ENCODE measurements around the gene ID3. TPM values are rescaled to one million over a fixed set of nuclear protein-coding genes. Genes with fewer than 3 reads are reported as not detected.
A peak's percentile ranks its signal among the peaks of the same experiment; 100 is the strongest.

The ID3 gene
- total and polyA plus RNA-seq, 8 donors = 79.4 to 1,101 (median 129) TPM

DNA sequence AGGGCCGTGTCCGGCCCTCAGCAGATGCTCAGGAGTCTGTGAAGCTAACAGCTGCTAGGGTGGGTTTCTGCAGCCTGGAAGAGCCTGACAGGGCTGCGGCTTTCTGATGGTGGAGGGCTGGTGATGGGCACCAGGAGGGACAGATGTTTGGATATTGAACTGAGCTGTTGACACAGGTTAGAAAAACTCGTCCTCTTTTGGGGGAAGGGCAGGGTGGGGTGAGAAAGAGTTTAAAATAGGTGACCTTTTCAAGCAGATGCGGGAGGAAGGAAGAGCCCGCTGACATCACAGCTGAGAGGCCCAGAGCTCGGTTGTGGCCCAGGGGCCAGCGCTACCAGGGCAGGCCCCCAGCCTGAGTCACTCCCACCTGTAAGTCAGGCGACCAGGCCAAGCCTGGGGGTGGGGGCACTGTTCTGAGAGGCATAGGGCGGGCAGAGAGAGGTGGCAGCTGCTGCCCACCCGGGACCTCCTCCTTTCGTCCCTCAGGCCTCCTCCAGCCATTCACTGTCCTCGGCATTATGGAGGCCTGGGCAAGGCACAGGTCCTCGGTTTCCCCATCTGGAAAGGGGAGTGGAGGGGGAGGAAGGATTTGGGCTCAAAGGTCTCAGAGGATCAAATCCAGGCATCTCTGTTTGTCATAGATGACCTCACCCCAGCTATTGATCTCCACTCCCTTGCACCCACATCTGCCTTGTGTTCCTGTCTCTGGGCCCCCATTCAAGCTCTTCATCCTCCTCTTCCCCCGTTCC, 32.3 kb upstream of the ID3 start:
- Histone ChIP-seq H3K4me1 (peaks cover 0 to 9% (median 3%) of the 10 kb centered on the region in 4 donors), H3K9me3 (no peaks in the 10 kb centered on the region), H3K36me3 (no peaks in the 10 kb centered on the region), H3K27ac (peak overlapping the region in 1 of 5 donors; percentile 0), H3K4me3 (no peak overlapping the region), H3K27me3 (no peaks in the 10 kb centered on the region)
- no peak for TF ChIP-seq POLR2A (IDR thresholded peaks at IDR 0.05)
- no peak for TF ChIP-seq POLR2AphosphoS5 (IDR thresholded peaks at IDR 0.05)
- TF ChIP-seq EP300 (IDR thresholded peaks at IDR 0.05) = no peak
- TF ChIP-seq, protein P1, sequence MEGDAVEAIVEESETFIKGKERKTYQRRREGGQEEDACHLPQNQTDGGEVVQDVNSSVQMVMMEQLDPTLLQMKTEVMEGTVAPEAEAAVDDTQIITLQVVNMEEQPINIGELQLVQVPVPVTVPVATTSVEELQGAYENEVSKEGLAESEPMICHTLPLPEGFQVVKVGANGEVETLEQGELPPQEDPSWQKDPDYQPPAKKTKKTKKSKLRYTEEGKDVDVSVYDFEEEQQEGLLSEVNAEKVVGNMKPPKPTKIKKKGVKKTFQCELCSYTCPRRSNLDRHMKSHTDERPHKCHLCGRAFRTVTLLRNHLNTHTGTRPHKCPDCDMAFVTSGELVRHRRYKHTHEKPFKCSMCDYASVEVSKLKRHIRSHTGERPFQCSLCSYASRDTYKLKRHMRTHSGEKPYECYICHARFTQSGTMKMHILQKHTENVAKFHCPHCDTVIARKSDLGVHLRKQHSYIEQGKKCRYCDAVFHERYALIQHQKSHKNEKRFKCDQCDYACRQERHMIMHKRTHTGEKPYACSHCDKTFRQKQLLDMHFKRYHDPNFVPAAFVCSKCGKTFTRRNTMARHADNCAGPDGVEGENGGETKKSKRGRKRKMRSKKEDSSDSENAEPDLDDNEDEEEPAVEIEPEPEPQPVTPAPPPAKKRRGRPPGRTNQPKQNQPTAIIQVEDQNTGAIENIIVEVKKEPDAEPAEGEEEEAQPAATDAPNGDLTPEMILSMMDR (IDR thresholded peaks at IDR 0.05) = no peak
- WGBS, 5 donors = 71 to 79% (median 74%) methylated on average over 12 to 15 of the region's 15 CpGs
- DNase-seq = peak in 1 of 2 donors; percentile 60
- intact Hi-C loops (cut with DNase I; ENCODE audit: low total_unique reads) = no loop called here

DNA sequence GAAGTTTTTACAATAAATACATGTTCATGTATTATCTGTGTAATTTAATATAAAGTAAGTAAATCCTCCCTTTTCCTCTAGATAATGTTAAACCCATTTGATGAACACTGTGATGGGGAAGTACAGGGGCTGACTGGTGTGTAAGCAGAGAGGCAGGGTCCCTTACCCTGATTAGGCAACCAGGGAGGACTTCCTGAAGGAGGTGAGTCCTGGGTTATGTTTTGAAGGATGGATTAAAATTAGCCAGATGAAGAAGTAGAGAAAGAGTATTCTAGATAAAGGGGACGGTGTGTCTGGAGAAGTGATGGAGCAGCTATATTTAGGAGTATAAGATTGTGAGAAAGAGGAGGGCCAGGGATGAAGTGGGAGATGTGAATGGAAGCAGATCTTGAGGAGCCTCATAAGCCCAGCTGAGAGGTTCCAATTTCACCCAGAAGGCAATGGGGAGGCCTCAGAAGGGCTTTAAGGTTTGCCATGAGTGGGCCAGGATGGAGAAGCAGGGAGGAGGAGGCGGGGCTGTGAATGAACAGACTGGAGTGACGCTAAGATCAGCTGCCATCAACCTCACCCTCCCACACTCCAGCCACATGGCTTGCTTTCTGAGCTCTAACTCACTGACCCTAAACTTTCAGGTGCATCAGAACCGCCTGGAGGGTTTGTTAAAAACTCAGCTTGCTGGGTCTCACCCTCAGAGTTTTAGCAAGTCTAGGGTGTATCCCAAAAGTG, 30.9 kb upstream of the ID3 start:
- no peaks in the 10 kb centered on the region for H3K9me3 ChIP-seq
- no peak overlapping the region for H3K27ac ChIP-seq
- intact Hi-C loops (cut with DNase I; ENCODE audit: low total_unique reads) = no loop called here
- peaks cover 0 to 9% (median 3%) of the 10 kb centered on the region in 4 donors for H3K4me1 ChIP-seq
- H3K4me3 ChIP-seq = no peak overlapping the region
- no peak for TF ChIP-seq EP300 (IDR thresholded peaks at IDR 0.05)
- no peak for TF ChIP-seq POLR2A (IDR thresholded peaks at IDR 0.05)
- TF ChIP-seq, protein P1 (IDR thresholded peaks at IDR 0.05) = no peak
- no peak for TF ChIP-seq POLR2AphosphoS5 (IDR thresholded peaks at IDR 0.05)
- 70 to 77% (median 75%) methylated on average over 4 of the region's 4 CpGs for WGBS, 5 donors
- no peak for DNase-seq
- H3K27me3 ChIP-seq = no peaks in the 10 kb centered on the region
- H3K36me3 ChIP-seq = no peaks in the 10 kb centered on the region

DNA sequence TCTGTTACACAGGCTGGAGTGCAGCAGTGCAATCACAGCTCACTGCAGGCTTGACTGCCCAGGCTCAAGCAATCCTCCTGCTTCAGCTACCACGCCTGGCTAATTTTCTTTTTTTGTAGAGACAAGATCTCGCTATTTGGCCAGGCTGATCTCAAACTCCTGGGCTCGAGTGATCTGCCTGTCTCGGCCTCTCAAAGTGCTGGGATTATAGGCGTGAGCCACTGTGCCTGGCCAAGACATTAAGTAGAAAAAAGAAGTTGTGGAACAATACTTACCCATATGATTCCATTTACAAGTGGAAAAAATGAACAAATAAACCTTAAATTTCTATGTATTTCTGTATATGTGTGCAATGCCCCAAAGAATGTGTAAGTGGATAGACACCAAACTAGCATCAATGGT, 30.3 kb upstream of the ID3 start:
- no peak for DNase-seq
- Histone ChIP-seq H3K36me3 (no peaks in the 10 kb centered on the region), H3K27me3 (no peaks in the 10 kb centered on the region), H3K27ac (peak overlapping the region in 1 of 5 donors; percentile 5), H3K4me1 (peaks cover 0 to 9% (median 3%) of the 10 kb centered on the region in 4 donors), H3K9me3 (no peaks in the 10 kb centered on the region), H3K4me3 (no peak overlapping the region)
- 76 to 85% (median 82%) methylated on average over 5 of the region's 5 CpGs for WGBS, 5 donors
- TF ChIP-seq, protein P1 (IDR thresholded peaks at IDR 0.05) = no peak
- no peak for TF ChIP-seq POLR2AphosphoS5 (IDR thresholded peaks at IDR 0.05)
- TF ChIP-seq EP300 (IDR thresholded peaks at IDR 0.05) = no peak
- no peak for TF ChIP-seq POLR2A (IDR thresholded peaks at IDR 0.05)
- intact Hi-C loops (cut with DNase I; ENCODE audit: low total_unique reads) = no loop called here

DNA sequence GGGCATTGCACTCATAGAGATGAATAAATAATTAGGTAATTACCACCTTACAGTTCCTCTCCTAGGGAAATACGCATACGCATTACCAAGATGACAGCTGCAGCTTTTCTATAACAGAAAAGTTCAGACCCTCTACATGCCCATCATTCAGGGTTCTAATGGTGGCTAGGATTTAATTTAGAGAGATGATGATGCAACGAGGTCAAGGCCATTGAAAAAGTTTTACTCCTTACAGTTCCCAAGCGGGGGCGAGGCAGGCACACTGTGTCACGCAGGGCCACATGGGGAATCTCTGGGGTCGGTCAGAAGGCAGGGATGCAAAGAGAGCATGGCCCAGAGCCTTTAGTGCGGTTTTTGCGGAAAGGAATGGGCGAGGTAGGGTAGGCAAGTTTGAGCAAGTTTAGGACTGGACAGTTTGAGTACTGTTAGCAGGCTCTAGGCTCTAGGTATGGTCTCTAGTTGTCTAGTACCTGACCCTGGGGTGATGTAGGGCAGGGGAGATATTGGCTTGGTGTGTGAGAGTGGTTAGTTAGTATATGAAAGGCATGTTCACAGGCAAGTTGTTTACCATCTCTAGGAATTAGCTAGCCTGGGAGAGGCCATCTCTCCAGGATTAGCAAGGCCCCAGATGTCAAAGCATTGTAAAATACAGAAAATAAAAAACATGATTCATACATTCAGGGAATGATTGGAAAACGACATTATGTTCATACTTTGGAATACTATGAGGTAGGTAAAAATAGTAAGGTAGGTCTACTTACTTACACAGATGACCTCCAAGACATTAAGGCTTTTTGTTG, 29.6 kb upstream of the ID3 start:
- Histone ChIP-seq H3K36me3 (no peaks in the 10 kb centered on the region), H3K27me3 (no peaks in the 10 kb centered on the region), H3K9me3 (no peaks in the 10 kb centered on the region), H3K27ac (peak overlapping the region in 1 of 5 donors; percentile 5), H3K4me1 (peaks cover 0 to 9% (median 3%) of the 10 kb centered on the region in 4 donors), H3K4me3 (no peak overlapping the region)
- TF ChIP-seq EP300 (IDR thresholded peaks at IDR 0.05) (no peak), POLR2AphosphoS5 (IDR thresholded peaks at IDR 0.05) (no peak), POLR2A (IDR thresholded peaks at IDR 0.05) (no peak)
- TF ChIP-seq, protein P1 (IDR thresholded peaks at IDR 0.05) = no peak
- WGBS, 5 donors = 76 to 83% (median 79%) methylated on average over 11 of the region's 11 CpGs
- intact Hi-C loops (cut with DNase I; ENCODE audit: low total_unique reads) = no loop called here
- DNase-seq = no peak

Measured in stomach (tissue), 9 donors.